Keratinocyte (primary cell): Measurements from ENCODE around the gene NFATC2. TPM values are rescaled to one million over a fixed set of nuclear protein-coding genes. Genes with fewer than 3 reads are reported as not detected.

Experiments
- DNase-seq: peaks from one replicate; pipeline ENCODE4 v3.0.0-alpha.2; 2011; ENCODE audit warnings: low read depth, missing footprints, low spot score
- FAIRE-seq: peaks from 2 replicates; lab custom pipeline; 2011; peaks lifted over from hg19 to GRCh38; lab: Jason Lieb, UNC
- H2AFZ ChIP-seq: 2 replicates; pipeline ENCODE4 v1.6.0; 2012; ENCODE audit warnings: low read length, control low read depth, inconsistent platforms; ENCODE audit not compliant: control insufficient read depth
- H3K27ac ChIP-seq: 2 replicates; pipeline ENCODE4 v1.5.1; 2011; ENCODE audit warnings: low read length; ENCODE audit not compliant: control insufficient read depth, insufficient read depth
- H3K27me3 ChIP-seq: 3 replicates; pipeline ENCODE4 v1.6.0; 2011; ENCODE audit warnings: low read length; ENCODE audit not compliant: control insufficient read depth, insufficient read depth; ENCODE audit errors: extremely low read depth
- H3K36me3 ChIP-seq, 2 experiments: 2 replicates in 1 of 2; 3 replicates in 1 of 2; pipeline ENCODE4 v1.5.1; 2011; ENCODE audit warnings: low read length in 2 of 2, mild to moderate bottlenecking in 1 of 2; ENCODE audit not compliant: control insufficient read depth in 2 of 2, insufficient read depth in 2 of 2; ENCODE audit errors: extremely low read depth in 1 of 2
- H3K4me1 ChIP-seq: 3 replicates; pipeline ENCODE4 v1.5.1; 2011; ENCODE audit warnings: low read length; ENCODE audit not compliant: control insufficient read depth, insufficient read depth; ENCODE audit errors: extremely low read depth
- H3K4me2 ChIP-seq: 3 replicates; pipeline ENCODE4 v1.6.0; 2011; ENCODE audit warnings: low read depth, low read length; ENCODE audit not compliant: control insufficient read depth, insufficient read depth; ENCODE audit errors: extremely low read depth
- H3K4me3 ChIP-seq, 3 experiments: fragments of 200-600 bp in 1 of 3; sonication (generic) in 1 of 3; 2 replicates in 2 of 3; 3 replicates in 1 of 3; pipeline ENCODE4 v1.5.1; 2011 to 2016; ENCODE audit warnings: low read length in 3 of 3, mild to moderate bottlenecking in 3 of 3, control low read depth in 2 of 3, inconsistent platforms in 1 of 3, low read depth in 1 of 3, mixed read lengths in 1 of 3, mixed run types in 1 of 3, moderate library complexity in 1 of 3; ENCODE audit not compliant: control insufficient read depth in 2 of 3, insufficient read depth in 2 of 3; ENCODE audit errors: extremely low read depth in 1 of 3
- H3K79me2 ChIP-seq: 2 replicates; pipeline ENCODE4 v1.6.0; 2012; ENCODE audit warnings: low read length; ENCODE audit not compliant: control insufficient read depth, insufficient read depth
- H3K9ac ChIP-seq: 3 replicates; pipeline ENCODE4 v1.6.0; 2011; ENCODE audit warnings: low read length; ENCODE audit not compliant: control insufficient read depth, insufficient read depth; ENCODE audit errors: extremely low read depth
- H3K9me1 ChIP-seq: 3 replicates; pipeline ENCODE4 v1.6.0; 2011; ENCODE audit warnings: low read length; ENCODE audit not compliant: control insufficient read depth, insufficient read depth; ENCODE audit errors: extremely low read depth
- H3K9me3 ChIP-seq: 2 replicates; pipeline ENCODE4 v1.5.1; 2012; ENCODE audit warnings: low read depth, low read length; ENCODE audit not compliant: control insufficient read depth
- H4K20me1 ChIP-seq: 3 replicates; pipeline ENCODE4 v1.6.0; 2011; ENCODE audit warnings: low read length; ENCODE audit not compliant: control insufficient read depth, insufficient read depth; ENCODE audit errors: extremely low read depth
- CTCF ChIP-seq, 3 experiments: IDR thresholded peaks in 1 of 3; conservative IDR thresholded peaks in 1 of 3; optimal IDR thresholded peaks in 1 of 3; 2 replicates in 2 of 3; 3 replicates in 1 of 3; pipeline versions ENCODE3 to v1.5.1; 2011; ENCODE audit warnings: low read length in 3 of 3, mild to moderate bottlenecking in 3 of 3, moderate library complexity in 2 of 3, control low read depth in 1 of 3, inconsistent platforms in 1 of 3; ENCODE audit not compliant: insufficient read depth in 2 of 3; ENCODE audit errors: extremely low read depth in 1 of 3
- EZH2 ChIP-seq: IDR thresholded peaks from one replicate; pipeline ENCODE4 v1.6.1; 2012; ENCODE audit warnings: inconsistent platforms, mild to moderate bottlenecking, low read length, moderate library complexity
- dilution Hi-C: fragments of 300-500 bp; cut with MboI; formaldehyde crosslinking; loops from one replicate; pipeline ENCODE4 v1.7.0; 2020; ENCODE audit warnings: low sequenced_read_pairs; ENCODE audit not compliant: extremely low pct_ligation_motif_present
- polyA plus RNA-seq, 5 experiments: library from polyadenylated mRNA; depleted of rRNA in 3 of 5; stranded (reverse) in 3 of 5; stranded (forward) in 1 of 5; unstranded in 1 of 5; fragments of >200 nt; gene quantifications; 1 replicate in 1 of 5; 2 replicates in 3 of 5; 3 replicates in 1 of 5; pipeline versions ENCODE4 v1.2.1 to v1.2.3, GENCODE V29; 2011 to 2012; ENCODE audit warnings: missing spikeins in 2 of 5, low read depth in 1 of 5, low replicate concordance in 1 of 5

The NFATC2 gene
- polyA plus RNA-seq, 1 donor (not counting 4 experiments of a cell fraction or from before 2014, with no cell fraction given), result 0.05 TPM

DNA sequence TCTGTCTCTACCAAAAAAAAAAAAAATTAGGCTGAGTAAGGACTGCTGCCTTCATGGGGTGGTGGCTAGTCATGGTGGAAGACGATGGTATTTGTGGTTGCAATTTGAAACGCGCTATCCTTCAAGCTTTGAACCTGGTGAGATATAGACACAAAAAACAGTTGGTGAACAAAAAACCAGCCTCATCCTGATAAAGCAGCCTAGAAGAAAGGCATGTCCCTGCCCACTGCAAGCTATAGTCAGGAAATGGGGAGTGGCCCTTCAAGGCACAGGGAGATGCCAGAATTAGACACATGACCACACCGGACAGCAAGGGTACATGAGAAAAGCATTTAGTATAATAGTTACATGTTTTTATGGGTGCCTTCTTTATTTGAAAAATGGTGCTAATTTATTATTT lies 193.6 kb downstream of the NFATC2 start:
- FAIRE-seq (no peak), DNase-seq (no peak)
- dilution Hi-C loops, result no loop called here
- H3K9me1 ChIP-seq, result no peaks in the 10 kb centered on the region
- no peak for TF ChIP-seq EZH2
- TF ChIP-seq CTCF (optimal IDR thresholded peaks at IDR 0.05 in 1 of 3, IDR thresholded peaks at IDR 0.05 in 1 of 3, conservative IDR thresholded peaks at IDR 0.05 in 1 of 3; ENCODE audit: extremely low read depth in 1 of 3, insufficient read depth in 2 of 3, low read length in 3 of 3), result no peak
- H3K9ac ChIP-seq, result no peak overlapping the region
- H3K4me1 ChIP-seq, result peaks cover 9% of the 10 kb centered on the region
- no peaks in the 10 kb centered on the region for H3K79me2 ChIP-seq
- no peak overlapping the region for H2AFZ ChIP-seq
- no peak overlapping the region for H3K27ac ChIP-seq
- H3K36me3 ChIP-seq, result no peaks in the 10 kb centered on the region
- H3K4me2 ChIP-seq, result no peak overlapping the region
- H4K20me1 ChIP-seq, result no peaks in the 10 kb centered on the region
- no peaks in the 10 kb centered on the region for H3K27me3 ChIP-seq
- no peaks in the 10 kb centered on the region for H3K9me3 ChIP-seq
- H3K4me3 ChIP-seq, result no peak overlapping the region

DNA sequence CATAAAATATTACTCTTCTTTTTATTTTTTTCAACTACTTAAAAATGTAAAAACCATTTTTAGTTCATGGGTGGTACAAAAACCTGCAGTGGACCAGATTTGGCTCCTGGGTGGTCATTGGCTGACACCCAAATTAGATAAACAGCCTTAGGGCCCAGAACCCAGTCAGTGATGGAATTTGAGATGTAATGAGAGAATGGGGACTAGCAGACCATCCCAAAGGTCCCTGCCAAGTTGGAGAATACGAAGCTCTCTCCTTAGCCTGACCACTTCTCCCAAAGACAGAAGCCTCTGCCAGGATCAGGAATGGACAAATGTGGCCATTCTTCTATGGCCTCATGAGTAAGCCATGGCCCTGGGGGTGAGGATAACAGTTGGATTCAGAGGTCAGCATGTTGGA lies 194.7 kb downstream of the NFATC2 start:
- TF ChIP-seq EZH2, result no peak
- Histone ChIP-seq H3K36me3 (no peaks in the 10 kb centered on the region), H3K27ac (no peak overlapping the region), H3K27me3 (no peaks in the 10 kb centered on the region), H4K20me1 (no peaks in the 10 kb centered on the region), H3K79me2 (no peaks in the 10 kb centered on the region), H3K9ac (no peak overlapping the region), H3K9me3 (peaks cover 2% of the 10 kb centered on the region), H3K9me1 (no peaks in the 10 kb centered on the region), H3K4me3 (no peak overlapping the region), H3K4me2 (no peak overlapping the region), H2AFZ (no peak overlapping the region), H3K4me1 (peaks cover 9% of the 10 kb centered on the region)
- FAIRE-seq (no peak), DNase-seq (no peak)
- dilution Hi-C loops, result no loop called here
